GM18505 (cell line): ENCODE results near the gene CCDC85B.
A peak's percentile ranks its signal among the peaks of the same experiment; 100 is the strongest.
"Not testable (repeated sequence)": the region's sequence is repeated elsewhere in the genome, so short reads cannot be mapped to it uniquely, and the experiment has no call there.

Source experiments
- ATAC-seq: cut with Tn5 transposase; IDR thresholded peaks from one replicate; pipeline ENCODE4 v1.9.1; 2021; ENCODE audit not compliant: unreplicated experiment
- POLR2A ChIP-seq: IDR thresholded peaks from 4 replicates; pipeline ENCODE4 v1.6.1; 2011; ENCODE audit warnings: borderline replicate concordance; ENCODE audit not compliant: insufficient read depth, insufficient read length; ENCODE audit errors: extremely low read depth

CCDC85B gene

DNA sequence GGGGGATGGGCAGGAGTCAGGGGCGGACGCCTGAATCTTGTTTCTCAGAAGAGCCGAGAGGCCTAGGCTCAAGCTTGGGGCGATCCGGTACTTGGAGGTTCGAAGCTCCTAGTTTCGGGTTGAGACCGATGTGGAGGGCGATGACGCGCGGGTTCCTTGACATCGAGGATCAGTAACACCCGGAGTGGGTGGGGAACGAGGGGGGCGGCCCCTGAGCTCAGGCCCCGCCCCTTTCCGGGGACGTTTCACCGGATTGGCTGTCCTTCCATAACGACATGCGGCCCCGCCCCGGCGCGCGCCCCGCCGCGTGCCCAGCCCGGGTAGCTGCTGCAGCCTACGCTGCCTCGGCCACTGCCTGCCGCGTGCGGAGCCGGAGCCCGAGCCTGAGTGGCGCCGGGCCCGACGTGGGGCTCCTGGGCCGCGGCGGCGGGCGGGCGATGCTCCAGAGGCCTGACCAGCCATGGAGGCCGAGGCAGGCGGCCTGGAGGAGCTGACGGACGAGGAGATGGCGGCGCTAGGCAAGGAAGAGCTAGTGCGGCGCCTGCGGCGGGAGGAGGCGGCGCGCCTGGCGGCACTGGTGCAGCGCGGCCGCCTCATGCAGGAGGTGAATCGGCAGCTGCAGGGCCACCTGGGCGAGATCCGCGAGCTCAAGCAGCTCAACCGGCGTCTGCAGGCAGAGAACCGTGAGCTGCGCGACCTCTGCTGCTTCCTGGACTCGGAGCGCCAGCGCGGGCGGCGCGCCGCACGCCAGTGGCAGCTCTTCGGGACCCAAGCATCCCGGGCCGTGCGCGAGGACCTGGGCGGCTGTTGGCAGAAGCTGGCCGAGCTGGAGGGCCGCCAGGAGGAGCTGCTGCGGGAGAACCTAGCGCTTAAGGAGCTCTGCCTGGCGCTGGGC, at the start of gene CCDC85B:
Gene CCDC85B (plus strand): TSS at position 350 of the 895 bp plus-strand sequence. CDS start 111 bp downstream, at position 461.
- ATAC-seq, result peak; percentile 44

DNA sequence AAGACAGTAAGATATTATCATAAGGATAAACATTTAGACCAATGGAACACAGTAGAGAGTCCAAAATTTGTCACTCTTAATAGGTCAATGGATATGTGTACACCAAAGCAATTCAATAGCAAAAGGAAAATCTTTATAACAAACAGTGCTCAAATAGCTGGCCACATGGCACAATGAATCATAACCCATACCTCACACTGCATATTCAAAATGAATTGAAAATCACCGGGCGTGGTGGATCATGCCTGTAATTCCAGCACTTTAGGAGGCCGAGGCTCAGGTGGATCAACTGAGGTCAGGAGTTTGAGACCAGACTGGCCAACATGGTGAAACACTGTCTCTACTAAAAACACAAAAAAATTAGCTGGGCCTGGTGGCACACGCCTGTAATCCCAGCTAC, 48.3 kb upstream of the CCDC85B start:
- ATAC-seq, result no peak
- TF ChIP-seq POLR2A, result no peak

More for the DNA sequence above, at the start of gene CCDC85B:
- peak; percentile 99 for TF ChIP-seq POLR2A

GRCh38 chr11:65843811-65844210, 46.7 kb upstream of the CCDC85B start:
- ATAC-seq, result no peak
- TF ChIP-seq POLR2A, result no peak

GRCh38 chr11:65844231-65844872, 46.1 kb upstream of the CCDC85B start:
- TF ChIP-seq POLR2A, result no peak

DNA sequence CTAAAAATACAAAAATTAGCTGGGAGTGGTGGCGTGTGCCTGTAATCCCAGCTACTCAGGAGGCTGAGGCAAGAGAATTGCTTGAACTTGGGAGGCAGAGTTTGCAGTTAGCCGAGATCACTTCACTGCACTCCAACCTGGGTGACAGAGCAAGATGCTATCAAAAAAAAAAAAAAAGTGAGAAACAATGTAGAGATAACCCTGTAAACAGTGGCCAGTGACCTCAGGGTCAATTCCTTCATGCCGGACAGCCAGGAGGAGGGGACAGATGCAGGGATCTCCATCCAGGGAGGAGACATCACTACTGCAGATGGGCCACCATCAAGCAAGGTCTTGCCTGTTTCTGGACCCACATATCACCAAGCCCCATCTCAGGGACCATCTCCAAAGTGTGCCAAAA, 42.7 kb upstream of the CCDC85B start:
- ATAC-seq, result no peak

More at GRCh38 chr11:65844231-65844872, 46.1 kb upstream of the CCDC85B start:
- no peak for ATAC-seq

DNA sequence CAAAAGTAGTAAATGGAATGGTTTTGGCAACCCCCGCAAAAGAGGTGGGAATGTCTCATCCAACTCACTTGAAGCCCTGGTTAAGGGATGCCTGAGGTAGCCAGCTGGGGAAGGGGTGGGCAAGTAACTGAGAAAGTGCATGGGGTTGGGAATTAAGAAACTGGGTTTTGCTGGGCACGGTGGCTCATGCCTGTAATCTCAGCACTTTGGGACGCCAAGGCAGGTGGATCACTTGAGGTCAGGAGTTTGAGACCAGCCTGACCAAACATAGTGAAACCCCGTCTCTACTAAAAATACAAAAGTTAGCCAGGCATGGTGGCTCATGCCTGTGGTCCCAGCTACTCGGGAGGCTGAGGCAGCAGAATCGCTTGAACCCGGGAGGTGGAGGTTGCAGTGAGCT, 41.8 kb upstream of the CCDC85B start:
- ATAC-seq, result not testable (repeated sequence)

More for the DNA sequence above, 42.7 kb upstream of the CCDC85B start:
- TF ChIP-seq POLR2A, result no peak

GRCh38 chr11:65849366-65849765, 41.1 kb upstream of the CCDC85B start:
- TF ChIP-seq POLR2A, result no peak
- no peak for ATAC-seq

DNA sequence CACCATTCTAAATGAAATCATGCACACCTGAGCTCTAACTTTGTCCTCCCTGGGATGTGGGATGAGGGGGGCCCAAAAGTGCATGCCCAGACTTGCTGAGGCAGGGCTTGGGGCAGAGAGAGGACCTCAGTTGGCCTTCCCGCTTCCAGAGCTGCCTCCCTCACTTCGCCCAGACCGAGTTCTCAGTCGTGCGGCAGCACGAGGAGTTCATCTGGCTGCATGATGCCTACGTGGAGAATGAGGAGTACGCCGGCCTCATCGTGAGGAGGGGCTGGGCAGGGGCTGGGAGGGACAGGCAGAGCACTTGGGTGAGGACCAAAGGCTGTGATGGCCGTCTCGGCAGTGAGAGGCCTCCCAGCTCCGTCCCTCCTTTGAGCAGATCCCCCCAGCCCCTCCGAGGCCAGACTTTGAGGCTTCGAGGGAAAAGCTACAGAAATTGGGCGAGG, 40.7 kb upstream of the CCDC85B start:
- no peak for ATAC-seq
- TF ChIP-seq POLR2A, result no peak

DNA sequence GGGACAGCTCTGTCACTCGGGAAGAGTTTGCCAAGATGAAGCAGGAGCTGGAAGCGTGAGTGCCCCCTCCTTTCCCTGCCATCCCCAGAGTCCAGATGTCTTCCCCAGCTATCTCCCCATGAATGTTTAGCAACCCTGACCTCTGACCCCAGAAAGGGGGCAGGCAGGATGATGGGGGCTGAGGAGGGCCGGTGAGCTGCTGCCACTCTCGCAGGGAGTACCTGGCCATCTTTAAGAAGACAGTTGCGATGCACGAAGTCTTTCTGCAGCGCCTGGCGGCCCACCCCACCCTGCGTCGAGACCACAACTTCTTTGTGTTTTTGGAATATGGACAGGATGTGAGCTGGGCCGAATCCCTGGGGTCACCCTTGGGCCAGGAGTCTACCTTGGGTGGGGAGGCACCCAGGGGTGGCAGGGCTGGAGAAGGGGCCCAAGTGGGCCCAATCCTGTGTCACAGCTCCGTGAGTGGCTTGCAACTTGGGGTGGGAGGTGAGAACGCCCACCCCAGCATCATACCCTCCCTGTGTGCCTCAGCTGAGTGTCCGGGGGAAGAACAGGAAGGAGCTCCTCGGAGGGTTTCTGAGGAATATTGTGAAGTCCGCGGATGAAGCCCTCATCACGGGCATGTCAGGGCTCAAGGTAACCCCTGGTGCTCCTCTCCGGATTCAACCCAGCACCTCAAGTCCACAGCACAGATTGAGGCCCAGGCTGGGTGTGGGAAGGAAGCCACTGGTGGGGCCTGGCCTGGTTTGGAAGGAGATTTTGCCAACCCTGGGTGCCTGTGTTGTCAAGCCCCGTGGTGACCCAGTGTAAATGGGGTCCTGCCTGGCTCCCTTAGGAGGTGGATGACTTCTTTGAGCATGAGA, 40.0 kb upstream of the CCDC85B start:
- ATAC-seq, result no peak
- no peak for TF ChIP-seq POLR2A

DNA sequence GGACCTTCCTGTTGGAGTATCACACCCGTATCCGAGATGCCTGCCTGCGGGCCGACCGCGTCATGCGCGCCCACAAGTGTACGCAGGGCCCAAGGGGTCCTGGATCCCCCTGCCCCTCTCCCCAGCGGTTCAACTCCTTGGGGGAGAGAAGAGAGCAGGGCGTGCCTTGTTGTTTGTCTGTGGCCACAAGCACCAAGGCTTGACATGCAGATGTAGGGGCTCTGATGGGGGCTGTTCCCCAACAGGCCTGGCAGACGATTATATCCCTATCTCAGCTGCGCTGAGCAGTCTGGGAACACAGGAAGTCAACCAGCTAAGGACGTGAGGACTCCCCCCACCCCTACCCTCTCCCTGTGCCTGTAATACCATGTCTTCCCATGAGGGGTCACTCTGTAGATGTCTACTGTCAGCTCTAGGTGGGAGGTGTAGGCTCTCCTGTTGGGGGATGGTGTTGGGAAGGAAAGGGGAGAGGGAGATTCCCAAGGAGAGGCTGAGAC, 39.3 kb upstream of the CCDC85B start:
- ATAC-seq, result no peak
- no peak for TF ChIP-seq POLR2A

DNA sequence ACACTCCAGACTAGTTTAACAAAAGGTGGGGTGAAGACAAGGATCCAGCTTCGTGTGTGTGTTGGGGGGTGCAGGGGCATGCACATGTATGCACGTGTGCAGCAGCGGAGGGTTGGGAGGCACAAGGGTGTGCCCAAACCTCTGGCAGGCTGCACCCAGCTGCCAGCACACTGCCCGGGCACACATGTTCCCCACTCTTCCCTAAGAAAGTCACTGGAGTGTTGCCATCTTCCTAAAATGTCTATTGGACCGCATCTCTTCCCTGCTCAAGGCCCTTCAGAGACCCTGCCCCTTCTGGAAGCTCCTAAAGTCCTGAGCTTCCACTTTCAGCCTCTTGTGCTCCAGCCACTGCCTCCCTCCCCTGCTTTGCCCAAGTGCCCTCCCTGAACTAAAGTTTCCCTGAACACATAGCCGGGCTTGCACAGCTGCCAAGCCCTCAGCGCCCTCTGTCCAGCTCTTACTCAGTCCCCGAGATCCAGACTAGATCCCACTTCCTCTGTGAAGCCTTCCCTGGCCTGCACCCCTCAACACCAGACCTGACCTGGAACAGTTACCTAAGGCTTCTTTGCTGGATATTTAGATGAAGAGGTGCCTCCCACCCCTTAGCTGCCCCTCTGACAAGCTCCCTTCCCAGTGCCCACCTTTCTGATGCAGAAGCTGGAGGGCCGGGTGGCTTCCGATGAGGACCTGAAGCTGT, 38.5 kb upstream of the CCDC85B start:
- no peak for ATAC-seq
- TF ChIP-seq POLR2A, result peak; percentile 22

GRCh38 chr11:65852508-65853245, 37.8 kb upstream of the CCDC85B start:
- peak; percentile 45 for TF ChIP-seq POLR2A
- ATAC-seq, result no peak
